SK-N-SH (cell line): ENCODE measurements around the gene RAD51B.

Source experiments
- EP300 ChIP-seq, 2 experiments: IDR thresholded peaks; 2 replicates each; pipeline versions ENCODE4 v1.4.0 to v1.6.1; 2012; ENCODE audit warnings: borderline replicate concordance in 1 of 2, low read depth in 1 of 2, low read length in 1 of 2
- FOXJ3 ChIP-seq: sonication (generic); formaldehyde crosslinking; IDR thresholded peaks from 2 replicates; pipeline ENCODE4 v1.5.1; 2020; ENCODE audit warnings: mild to moderate bottlenecking, missing genetic modification reagents
- FOXM1 ChIP-seq: IDR thresholded peaks from 2 replicates; pipeline ENCODE4 v1.4.0; 2012; ENCODE audit warnings: low read depth, mild to moderate bottlenecking
- RXRA ChIP-seq: IDR thresholded peaks from 2 replicates; pipeline ENCODE4 v1.4.0; 2012; ENCODE audit warnings: low read depth, mild to moderate bottlenecking, borderline replicate concordance
- YY1 ChIP-seq: IDR thresholded peaks from 2 replicates; pipeline ENCODE4 v1.4.0; 2012; ENCODE audit warnings: low read depth, mild to moderate bottlenecking
- TF ChIP-seq, protein P1 (sequence below): fragments of 200-600 bp; sonication (generic); IDR thresholded peaks from 2 replicates; pipeline ENCODE4 v1.6.1; 2017; ENCODE audit warnings: antibody characterized with exemption, mild to moderate bottlenecking, moderate library complexity
- TF ChIP-seq, protein P2 (sequence below): IDR thresholded peaks from 2 replicates; pipeline ENCODE4 v1.4.0; 2012; ENCODE audit warnings: low read depth, borderline replicate concordance

DNA sequence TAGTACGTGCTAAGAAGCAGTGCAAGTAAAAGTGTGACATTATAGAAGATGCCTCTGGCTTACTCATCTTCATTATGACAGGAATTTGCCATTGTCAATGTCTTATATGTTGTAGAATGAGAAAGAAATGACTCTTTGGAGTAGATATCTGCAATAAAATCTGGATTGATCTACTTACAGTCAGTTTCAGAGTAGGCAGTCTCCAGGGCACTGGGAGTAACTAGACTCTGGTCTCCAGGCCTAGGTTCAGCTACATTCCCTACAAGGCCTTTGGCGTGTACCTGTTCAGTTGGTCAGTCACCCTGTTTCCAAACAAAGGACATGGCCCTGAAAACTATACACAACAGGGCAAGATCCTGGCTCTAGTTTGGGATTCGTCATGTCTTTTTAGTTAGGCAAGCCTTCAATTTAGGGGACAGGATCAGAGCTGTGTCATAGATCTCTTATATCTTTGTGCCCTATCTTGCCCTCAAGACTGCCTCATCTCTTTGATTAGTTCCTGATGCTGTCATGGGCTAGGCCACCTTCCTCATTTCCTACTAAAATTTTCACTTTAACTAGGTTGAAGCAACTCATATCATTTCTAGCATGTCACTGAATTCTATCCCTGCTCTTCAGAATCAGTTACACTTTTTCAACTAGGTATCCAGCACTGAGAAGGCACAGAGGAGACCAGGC, 410.0 kb downstream of the RAD51B start:
- TF ChIP-seq, protein P1, sequence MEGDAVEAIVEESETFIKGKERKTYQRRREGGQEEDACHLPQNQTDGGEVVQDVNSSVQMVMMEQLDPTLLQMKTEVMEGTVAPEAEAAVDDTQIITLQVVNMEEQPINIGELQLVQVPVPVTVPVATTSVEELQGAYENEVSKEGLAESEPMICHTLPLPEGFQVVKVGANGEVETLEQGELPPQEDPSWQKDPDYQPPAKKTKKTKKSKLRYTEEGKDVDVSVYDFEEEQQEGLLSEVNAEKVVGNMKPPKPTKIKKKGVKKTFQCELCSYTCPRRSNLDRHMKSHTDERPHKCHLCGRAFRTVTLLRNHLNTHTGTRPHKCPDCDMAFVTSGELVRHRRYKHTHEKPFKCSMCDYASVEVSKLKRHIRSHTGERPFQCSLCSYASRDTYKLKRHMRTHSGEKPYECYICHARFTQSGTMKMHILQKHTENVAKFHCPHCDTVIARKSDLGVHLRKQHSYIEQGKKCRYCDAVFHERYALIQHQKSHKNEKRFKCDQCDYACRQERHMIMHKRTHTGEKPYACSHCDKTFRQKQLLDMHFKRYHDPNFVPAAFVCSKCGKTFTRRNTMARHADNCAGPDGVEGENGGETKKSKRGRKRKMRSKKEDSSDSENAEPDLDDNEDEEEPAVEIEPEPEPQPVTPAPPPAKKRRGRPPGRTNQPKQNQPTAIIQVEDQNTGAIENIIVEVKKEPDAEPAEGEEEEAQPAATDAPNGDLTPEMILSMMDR = no peak
- TF ChIP-seq YY1 (no peak), FOXM1 (no peak), FOXJ3 (CRISPR knock-in tag) (no peak), EP300 (IDR thresholded peaks at IDR 0.05; ENCODE audit: borderline replicate concordance in 1 of 2, low read depth in 1 of 2, low read length in 1 of 2) (no peak), RXRA (no peak)
- TF ChIP-seq, protein P2, sequence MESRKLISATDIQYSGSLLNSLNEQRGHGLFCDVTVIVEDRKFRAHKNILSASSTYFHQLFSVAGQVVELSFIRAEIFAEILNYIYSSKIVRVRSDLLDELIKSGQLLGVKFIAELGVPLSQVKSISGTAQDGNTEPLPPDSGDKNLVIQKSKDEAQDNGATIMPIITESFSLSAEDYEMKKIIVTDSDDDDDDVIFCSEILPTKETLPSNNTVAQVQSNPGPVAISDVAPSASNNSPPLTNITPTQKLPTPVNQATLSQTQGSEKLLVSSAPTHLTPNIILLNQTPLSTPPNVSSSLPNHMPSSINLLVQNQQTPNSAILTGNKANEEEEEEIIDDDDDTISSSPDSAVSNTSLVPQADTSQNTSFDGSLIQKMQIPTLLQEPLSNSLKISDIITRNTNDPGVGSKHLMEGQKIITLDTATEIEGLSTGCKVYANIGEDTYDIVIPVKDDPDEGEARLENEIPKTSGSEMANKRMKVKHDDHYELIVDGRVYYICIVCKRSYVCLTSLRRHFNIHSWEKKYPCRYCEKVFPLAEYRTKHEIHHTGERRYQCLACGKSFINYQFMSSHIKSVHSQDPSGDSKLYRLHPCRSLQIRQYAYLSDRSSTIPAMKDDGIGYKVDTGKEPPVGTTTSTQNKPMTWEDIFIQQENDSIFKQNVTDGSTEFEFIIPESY = no peak
